HepG2 (cell line): ENCODE measurements around the gene STYK1. TPM values are rescaled to one million over a fixed set of nuclear protein-coding genes. Genes with fewer than 3 reads are reported as not detected.
A peak's percentile ranks its signal among the peaks of the same experiment; 100 is the strongest.

Source experiments
- AGO1 ChIP-seq: fragments of 200-400 bp; formaldehyde crosslinking; IDR thresholded peaks from 2 replicates; pipeline ENCODE4 v1.6.1; 2017; ENCODE audit warnings: mild to moderate bottlenecking, low read depth, low read length, moderate library complexity; ENCODE audit not compliant: poor library complexity, severe bottlenecking
- ATRX ChIP-seq: sonication (generic); formaldehyde crosslinking; IDR thresholded peaks from 2 replicates; pipeline ENCODE4 v1.4.0; 2020; ENCODE audit warnings: missing genetic modification reagents, borderline replicate concordance
- CEBPB ChIP-seq: IDR thresholded peaks from 2 replicates; pipeline ENCODE4 v1.6.1; 2011; ENCODE audit warnings: low read depth, low read length, improper control_type of control experiment, borderline replicate concordance
- ERF ChIP-seq: IDR thresholded peaks from 2 replicates; pipeline ENCODE4 v1.6.1; 2018; ENCODE audit warnings: missing biosample characterization, missing genetic modification reagents
- IRF2 ChIP-seq: IDR thresholded peaks from 2 replicates; pipeline ENCODE4 v1.6.1; 2018; ENCODE audit warnings: missing genetic modification reagents, missing compliant biosample characterization
- ISX ChIP-seq: sonication (generic); formaldehyde crosslinking; conservative IDR thresholded peaks from 2 replicates; pipeline ENCODE4 v1.5.0; 2020; ENCODE audit warnings: missing genetic modification reagents
- LCORL ChIP-seq, 2 experiments: fragments of 450-650 bp in 1 of 2; sonication (generic) in 1 of 2; formaldehyde crosslinking in 1 of 2; IDR thresholded peaks; 2 replicates each; pipeline versions ENCODE4 v1.5.0 to v1.6.1; 2017 to 2020; ENCODE audit warnings: antibody characterized with exemption in 1 of 2, missing genetic modification reagents in 1 of 2
- MAZ ChIP-seq, 2 experiments: sonication (generic) in 1 of 2; formaldehyde crosslinking in 1 of 2; IDR thresholded peaks; 2 replicates each; pipeline versions ENCODE4 v1.5.0 to v1.6.1; 2012 to 2020; ENCODE audit warnings: low read depth in 2 of 2, mild to moderate bottlenecking in 2 of 2, borderline replicate concordance in 1 of 2, improper control_type of control experiment in 1 of 2, low read length in 1 of 2, missing genetic modification reagents in 1 of 2, moderate library complexity in 1 of 2
- PITX1 ChIP-seq: sonication (generic); formaldehyde crosslinking; IDR thresholded peaks from 2 replicates; pipeline ENCODE4 v1.5.1; 2020; ENCODE audit warnings: mild to moderate bottlenecking, missing genetic modification reagents
- SMAD1 ChIP-seq: sonication (generic); formaldehyde crosslinking; IDR thresholded peaks from 2 replicates; pipeline ENCODE4 v1.4.0; 2020; ENCODE audit warnings: missing genetic modification reagents, low read depth, mild to moderate bottlenecking, borderline replicate concordance
- TARDBP ChIP-seq: sonication (generic); formaldehyde crosslinking; IDR thresholded peaks from 2 replicates; pipeline ENCODE4 v1.8.0; 2022; ENCODE audit warnings: mild to moderate bottlenecking, missing genetic modification reagents
- YEATS2 ChIP-seq: sonication (generic); formaldehyde crosslinking; IDR thresholded peaks from 2 replicates; pipeline ENCODE4 v1.4.0; 2020; ENCODE audit warnings: missing genetic modification reagents, borderline replicate concordance
- ZFP36L1 ChIP-seq: sonication (generic); formaldehyde crosslinking; IDR thresholded peaks from 2 replicates; pipeline ENCODE4 v1.8.0; 2022; ENCODE audit warnings: mild to moderate bottlenecking, missing genetic modification reagents, moderate library complexity
- ZNF274 ChIP-seq: sonication (generic); formaldehyde crosslinking; IDR thresholded peaks from 2 replicates; pipeline ENCODE4 v1.5.1; 2020; ENCODE audit warnings: mild to moderate bottlenecking, missing genetic modification reagents
- ZNF337 ChIP-seq: sonication (generic); formaldehyde crosslinking; IDR thresholded peaks from 2 replicates; pipeline ENCODE4 v1.5.1; 2020; ENCODE audit warnings: missing genetic modification reagents, low read depth, mild to moderate bottlenecking, borderline replicate concordance
- ZNF691 ChIP-seq: sonication (generic); formaldehyde crosslinking; IDR thresholded peaks from 2 replicates; pipeline ENCODE4 v1.4.0; 2020; ENCODE audit warnings: missing genetic modification reagents, low read depth, mild to moderate bottlenecking, borderline replicate concordance
- ZNF883 ChIP-seq: sonication (generic); formaldehyde crosslinking; IDR thresholded peaks from 2 replicates; pipeline ENCODE4 v1.5.1; 2020; ENCODE audit warnings: mild to moderate bottlenecking, missing genetic modification reagents; ENCODE audit errors: not compliant biosample characterization
- polyA plus RNA-seq, 8 experiments: library from polyadenylated mRNA; depleted of rRNA in 3 of 8; stranded (reverse) in 7 of 8; unstranded in 1 of 8; fragments of >200 nt; fragmentation: Illumina TruSeq in 4 of 8; extraction: Trizol in 4 of 8; gene quantifications; 2 replicates each; pipeline versions ENCODE4 v1.2.1 to v1.2.3, GENCODE V29; 2011 to 2016; ENCODE audit warnings: low read depth in 4 of 8, missing spikeins in 1 of 8, mixed read lengths in 1 of 8; ENCODE audit not compliant: insufficient read depth in 1 of 8
- total RNA-seq, 5 experiments: library from RNA; depleted of rRNA; stranded (reverse); fragments of >200 nt; fragmentation: Illumina TruSeq; extraction: Trizol; gene quantifications; 2 replicates each; pipeline ENCODE4 v1.2.3, GENCODE V29; 2016; ENCODE audit warnings: low read depth in 1 of 5
- TF ChIP-seq, protein P1 (sequence below): IDR thresholded peaks from 2 replicates; pipeline ENCODE4 v1.6.1; 2016; ENCODE audit warnings: low read depth, control low read depth
- TF ChIP-seq, protein P2 (sequence below): sonication (generic); formaldehyde crosslinking; IDR thresholded peaks from 2 replicates; pipeline ENCODE4 v1.4.0; 2020; ENCODE audit warnings: low read depth, mild to moderate bottlenecking, missing genetic modification reagents
- TF ChIP-seq, protein P3 (sequence below): IDR thresholded peaks from 2 replicates; pipeline ENCODE4 v1.6.1; 2016; ENCODE audit warnings: low read depth

The STYK1 gene
- total and polyA plus RNA-seq, 2 of the 13 experiments (the other 11 are each of a cell fraction or from before 2014, with no cell fraction given) = not detected

DNA sequence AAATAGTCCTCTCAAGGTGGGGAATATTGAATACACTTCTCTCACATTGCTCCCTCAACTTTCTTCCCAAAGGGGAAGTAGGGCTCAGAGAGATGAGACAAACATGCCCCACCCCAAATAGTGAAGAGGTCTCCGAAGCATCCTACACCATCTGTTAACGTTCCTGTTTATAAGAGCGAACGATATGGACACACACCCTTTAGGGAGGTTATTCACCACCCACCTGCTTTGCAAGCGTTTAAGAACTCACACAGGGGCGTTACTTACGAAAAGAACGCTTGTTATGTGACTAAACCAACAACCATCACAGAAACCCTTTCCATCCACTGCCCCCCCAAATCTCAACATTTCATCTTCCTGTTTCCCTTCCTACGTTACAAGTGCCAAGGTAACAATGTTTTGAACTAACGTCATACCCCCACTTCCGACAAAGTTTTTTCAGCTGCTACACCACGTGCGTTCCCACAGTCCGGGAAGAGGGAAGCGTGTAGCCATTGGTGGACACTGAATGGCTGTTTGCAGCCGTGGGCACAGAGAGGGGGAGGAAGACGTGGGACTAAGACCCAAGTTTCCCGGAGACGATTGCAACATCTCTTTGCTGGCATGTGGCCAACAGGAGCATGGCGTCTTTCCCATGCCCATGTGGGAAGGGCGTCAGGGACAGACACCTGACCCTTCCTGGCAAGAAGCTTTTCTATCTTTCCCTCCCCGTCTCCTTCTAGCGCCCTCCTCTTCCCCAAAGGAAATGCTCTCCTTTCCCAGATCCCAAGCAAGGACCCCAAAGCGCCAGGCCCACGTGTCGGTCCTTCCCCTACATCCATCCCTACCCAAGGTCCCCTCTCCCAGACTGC lies 48.0 kb upstream of the STYK1 start (continued):
- TF ChIP-seq, protein P1, sequence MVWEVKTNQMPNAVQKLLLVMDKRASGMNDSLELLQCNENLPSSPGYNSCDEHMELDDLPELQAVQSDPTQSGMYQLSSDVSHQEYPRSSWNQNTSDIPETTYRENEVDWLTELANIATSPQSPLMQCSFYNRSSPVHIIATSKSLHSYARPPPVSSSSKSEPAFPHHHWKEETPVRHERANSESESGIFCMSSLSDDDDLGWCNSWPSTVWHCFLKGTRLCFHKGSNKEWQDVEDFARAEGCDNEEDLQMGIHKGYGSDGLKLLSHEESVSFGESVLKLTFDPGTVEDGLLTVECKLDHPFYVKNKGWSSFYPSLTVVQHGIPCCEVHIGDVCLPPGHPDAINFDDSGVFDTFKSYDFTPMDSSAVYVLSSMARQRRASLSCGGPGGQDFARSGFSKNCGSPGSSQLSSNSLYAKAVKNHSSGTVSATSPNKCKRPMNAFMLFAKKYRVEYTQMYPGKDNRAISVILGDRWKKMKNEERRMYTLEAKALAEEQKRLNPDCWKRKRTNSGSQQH (CRISPR knock-in tag) = peak; percentile 78; the same call in 1 of the 2 replicates
- 0 out of 2 replicates have a peak, but pooled peaks have one; percentile 63 for TF ChIP-seq ZFP36L1 (CRISPR knock-in tag)
- 0 out of 2 replicates have a peak, but pooled peaks have one; percentile 47 for TF ChIP-seq TARDBP
- TF ChIP-seq CEBPB = peak; percentile 97
- no peak for TF ChIP-seq ISX (CRISPR knock-in tag)
- 0 out of 2 replicates have a peak, but pooled peaks have one; percentile 64 for TF ChIP-seq ZNF337 (CRISPR knock-in tag)
- no peak for TF ChIP-seq MAZ (IDR thresholded peaks at IDR 0.05; ENCODE audit: borderline replicate concordance, low read depth, low read length)
- TF ChIP-seq MAZ (CRISPR knock-in tag; IDR thresholded peaks at IDR 0.05; ENCODE audit: low read depth) = peak; percentile 74; the same call in 1 of the 2 replicates
- peak; percentile 44; the same call in 1 of the 2 replicates for TF ChIP-seq ERF (CRISPR knock-in tag)
- TF ChIP-seq, protein P2, sequence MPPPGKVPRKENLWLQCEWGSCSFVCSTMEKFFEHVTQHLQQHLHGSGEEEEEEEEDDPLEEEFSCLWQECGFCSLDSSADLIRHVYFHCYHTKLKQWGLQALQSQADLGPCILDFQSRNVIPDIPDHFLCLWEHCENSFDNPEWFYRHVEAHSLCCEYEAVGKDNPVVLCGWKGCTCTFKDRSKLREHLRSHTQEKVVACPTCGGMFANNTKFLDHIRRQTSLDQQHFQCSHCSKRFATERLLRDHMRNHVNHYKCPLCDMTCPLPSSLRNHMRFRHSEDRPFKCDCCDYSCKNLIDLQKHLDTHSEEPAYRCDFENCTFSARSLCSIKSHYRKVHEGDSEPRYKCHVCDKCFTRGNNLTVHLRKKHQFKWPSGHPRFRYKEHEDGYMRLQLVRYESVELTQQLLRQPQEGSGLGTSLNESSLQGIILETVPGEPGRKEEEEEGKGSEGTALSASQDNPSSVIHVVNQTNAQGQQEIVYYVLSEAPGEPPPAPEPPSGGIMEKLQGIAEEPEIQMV (CRISPR knock-in tag) = no peak; the same call in 1 of the 2 replicates
- peak; percentile 59; the same call in 1 of the 2 replicates for TF ChIP-seq YEATS2 (CRISPR knock-in tag)
- peak; percentile 82 for TF ChIP-seq PITX1 (CRISPR knock-in tag)
- peak; percentile 82; the same call in 1 of the 2 replicates for TF ChIP-seq ZNF691 (CRISPR knock-in tag)
- no peak for TF ChIP-seq ATRX
- TF ChIP-seq, protein P3, sequence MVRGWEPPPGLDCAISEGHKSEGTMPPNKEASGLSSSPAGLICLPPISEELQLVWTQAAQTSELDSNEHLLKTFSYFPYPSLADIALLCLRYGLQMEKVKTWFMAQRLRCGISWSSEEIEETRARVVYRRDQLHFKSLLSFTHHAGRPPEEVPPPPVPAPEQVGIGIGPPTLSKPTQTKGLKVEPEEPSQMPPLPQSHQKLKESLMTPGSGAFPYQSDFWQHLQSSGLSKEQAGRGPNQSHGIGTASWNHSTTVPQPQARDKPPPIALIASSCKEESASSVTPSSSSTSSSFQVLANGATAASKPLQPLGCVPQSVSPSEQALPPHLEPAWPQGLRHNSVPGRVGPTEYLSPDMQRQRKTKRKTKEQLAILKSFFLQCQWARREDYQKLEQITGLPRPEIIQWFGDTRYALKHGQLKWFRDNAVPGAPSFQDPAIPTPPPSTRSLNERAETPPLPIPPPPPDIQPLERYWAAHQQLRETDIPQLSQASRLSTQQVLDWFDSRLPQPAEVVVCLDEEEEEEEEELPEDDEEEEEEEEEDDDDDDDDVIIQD (CRISPR knock-in tag) = peak; percentile 50; the same call in 1 of the 2 replicates
- TF ChIP-seq ZNF883 (CRISPR knock-in tag) = no peak
- no peak for TF ChIP-seq AGO1
- peak; percentile 87 for TF ChIP-seq LCORL (IDR thresholded peaks at IDR 0.05)
- peak; percentile 50; the same call in 1 of the 2 replicates for TF ChIP-seq LCORL (CRISPR knock-in tag; IDR thresholded peaks at IDR 0.05)
- peak; percentile 75; the same call in 1 of the 2 replicates for TF ChIP-seq IRF2
- 0 out of 2 replicates have a peak, but pooled peaks have one; percentile 18 for TF ChIP-seq SMAD1 (CRISPR knock-in tag)
- TF ChIP-seq ZNF274 (CRISPR knock-in tag) = 0 out of 2 replicates have a peak, but pooled peaks have one; percentile 23
